Stimulated activated naive B cell treated with anti-CD40 and anti-IgM and Interleukin-4, amounts not matched to agents 10 μg/mL and 1 μg/mL and 100 μg/mL, for 72 hours (primary cell): ENCODE results near the gene FRMPD4.

ENCODE experiments used
- ATAC-seq, 2 donors: fragments of 150-1000 bp; cut with Tn5 transposase; replicated peaks; 2 replicates each; pipeline ENCODE4 v1.10.0; 2021; ENCODE audit warnings: moderate library complexity in 1 of 2
- DNase-seq: peaks from one replicate; pipeline ENCODE4 v3.0.0; 2021
- H3K27ac Mint-ChIP-seq: one replicate; pipeline ENCODE4 v1.8.0; 2022; ENCODE audit warnings: mild to moderate bottlenecking, mixed read lengths
- H3K27me3 Mint-ChIP-seq, 2 donors: one replicate each; pipeline ENCODE4 v1.8.0; 2022; ENCODE audit warnings: mixed read lengths in 2 of 2
- H3K36me3 Mint-ChIP-seq, 2 donors: one replicate each; pipeline ENCODE4 v1.8.0; 2022; ENCODE audit warnings: mixed read lengths in 2 of 2, mild to moderate bottlenecking in 1 of 2
- H3K4me1 Mint-ChIP-seq, 2 donors: one replicate each; pipeline ENCODE4 v1.8.0; 2022; ENCODE audit warnings: mixed read lengths in 2 of 2, mild to moderate bottlenecking in 1 of 2
- H3K4me3 Mint-ChIP-seq, 2 donors: one replicate each; pipeline ENCODE4 v1.8.0; 2022; ENCODE audit warnings: mild to moderate bottlenecking in 2 of 2, mixed read lengths in 2 of 2, moderate library complexity in 1 of 2
- H3K9me3 Mint-ChIP-seq, 2 donors: one replicate each; pipeline ENCODE4 v1.8.0; 2022; ENCODE audit warnings: mixed read lengths in 2 of 2, mild to moderate bottlenecking in 1 of 2

The FRMPD4 gene

DNA sequence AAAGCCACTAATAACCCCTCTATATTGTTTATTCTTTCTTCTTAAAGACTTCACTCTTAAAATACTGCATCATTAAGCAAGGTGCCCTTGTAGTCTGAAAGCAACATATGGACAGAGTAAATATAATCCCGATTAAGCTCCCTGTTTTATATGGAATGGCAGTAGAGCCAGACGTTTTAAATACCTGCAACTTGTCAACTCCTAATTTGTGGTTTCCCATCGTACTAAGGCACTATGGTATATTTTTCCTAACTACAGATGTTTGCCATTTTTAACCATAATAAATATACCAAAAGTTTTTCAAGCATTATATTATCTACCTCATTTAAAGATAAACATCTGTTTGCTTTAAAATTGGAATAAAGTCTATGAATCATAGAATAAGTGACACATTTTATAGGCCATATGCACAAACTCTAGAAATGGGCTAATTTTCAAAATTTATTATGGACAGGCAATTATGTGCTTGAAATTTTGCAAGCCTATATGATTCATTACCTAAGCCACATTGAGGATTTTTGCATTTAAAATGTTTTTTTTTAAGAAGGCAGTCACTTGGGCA is 194.6 kb downstream of the FRMPD4 start:
- Mint-ChIP-seq H3K36me3 (no peaks in the 10 kb centered on the region), H3K9me3 (no peaks in the 10 kb centered on the region), H3K4me3 (no peak overlapping the region), H3K27me3 (peaks cover 0 to 4% of the 10 kb centered on the region in 2 donors), H3K4me1 (no peaks in the 10 kb centered on the region), H3K27ac (no peak overlapping the region)
- ATAC-seq (no peak), DNase-seq (no peak)

DNA sequence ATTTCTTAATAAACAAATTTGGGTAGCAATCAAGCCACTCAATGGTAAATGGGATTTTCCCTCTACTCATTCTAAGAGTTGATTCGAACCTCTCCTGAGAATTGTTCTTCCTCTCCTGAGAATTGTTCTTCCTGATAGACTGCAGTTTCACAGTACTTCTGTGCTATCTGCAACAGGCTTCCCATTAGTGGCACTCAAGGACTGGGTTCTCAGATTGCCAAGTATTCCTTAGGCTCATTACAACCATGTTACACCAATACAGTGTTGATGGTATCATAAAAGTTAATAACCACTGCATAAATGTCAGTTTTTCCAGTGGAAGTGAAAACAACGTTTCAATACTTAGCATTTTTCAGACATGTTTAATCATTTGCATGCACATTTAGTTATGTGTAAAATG is 201.6 kb downstream of the FRMPD4 start:
- peaks cover 0 to 3% of the 10 kb centered on the region in 2 donors for H3K9me3 Mint-ChIP-seq
- ATAC-seq (peak; percentile 36 to 73), DNase-seq (no peak)
- no peak overlapping the region for H3K4me3 Mint-ChIP-seq
- peaks cover 7 to 21% of the 10 kb centered on the region in 2 donors for H3K27me3 Mint-ChIP-seq
- no peak overlapping the region for H3K27ac Mint-ChIP-seq
- H3K4me1 Mint-ChIP-seq = no peaks in the 10 kb centered on the region
- no peaks in the 10 kb centered on the region for H3K36me3 Mint-ChIP-seq

DNA sequence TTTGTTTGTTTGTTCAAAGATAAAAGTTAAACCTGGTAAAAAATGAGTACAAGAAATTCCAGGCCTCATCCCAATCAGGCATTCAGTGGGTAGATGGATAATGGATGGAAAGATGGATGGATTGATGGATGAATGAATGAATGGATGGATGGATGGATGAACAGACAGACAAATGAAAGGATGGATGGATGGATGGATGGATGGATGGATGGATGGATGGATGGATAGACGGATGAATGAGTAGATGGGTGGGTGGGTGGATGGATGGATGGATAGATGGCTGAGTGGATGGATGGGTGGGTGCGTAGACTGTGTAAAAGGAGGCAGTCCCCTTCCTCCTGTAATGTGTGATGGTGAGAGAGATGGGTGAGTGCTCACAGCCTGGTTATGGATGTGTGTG is 206.7 kb downstream of the FRMPD4 start:
- ATAC-seq (no peak), DNase-seq (no peak)
- H3K36me3 Mint-ChIP-seq = no peaks in the 10 kb centered on the region
- no peak overlapping the region for H3K4me3 Mint-ChIP-seq
- H3K27ac Mint-ChIP-seq = no peak overlapping the region
- no peaks in the 10 kb centered on the region for H3K4me1 Mint-ChIP-seq
- H3K27me3 Mint-ChIP-seq = peaks cover 12 to 31% of the 10 kb centered on the region in 2 donors
- peaks cover 0 to 5% of the 10 kb centered on the region in 2 donors for H3K9me3 Mint-ChIP-seq

DNA sequence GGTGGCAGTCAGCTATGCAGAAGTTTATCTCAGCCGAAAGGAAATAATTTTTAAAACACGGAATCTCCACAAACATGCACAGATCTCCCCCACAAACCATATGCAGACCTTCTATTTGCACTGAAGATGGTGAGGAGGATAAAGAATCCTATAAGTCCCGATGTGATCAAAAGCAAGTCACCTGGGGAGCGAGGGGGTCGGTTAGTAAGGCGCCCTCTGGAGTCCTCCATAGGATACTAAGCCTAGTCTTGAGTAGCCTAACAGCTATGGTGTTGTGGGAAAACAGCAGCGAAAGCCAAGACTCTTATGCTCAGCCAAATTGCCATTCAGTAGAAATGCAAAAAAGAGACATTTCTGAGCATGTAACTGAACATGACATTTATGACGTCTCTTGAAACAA is 210.9 kb downstream of the FRMPD4 start:
- Mint-ChIP-seq H3K27me3 (peaks cover 5 to 29% of the 10 kb centered on the region in 2 donors), H3K9me3 (peaks cover 0 to 5% of the 10 kb centered on the region in 2 donors)

DNA sequence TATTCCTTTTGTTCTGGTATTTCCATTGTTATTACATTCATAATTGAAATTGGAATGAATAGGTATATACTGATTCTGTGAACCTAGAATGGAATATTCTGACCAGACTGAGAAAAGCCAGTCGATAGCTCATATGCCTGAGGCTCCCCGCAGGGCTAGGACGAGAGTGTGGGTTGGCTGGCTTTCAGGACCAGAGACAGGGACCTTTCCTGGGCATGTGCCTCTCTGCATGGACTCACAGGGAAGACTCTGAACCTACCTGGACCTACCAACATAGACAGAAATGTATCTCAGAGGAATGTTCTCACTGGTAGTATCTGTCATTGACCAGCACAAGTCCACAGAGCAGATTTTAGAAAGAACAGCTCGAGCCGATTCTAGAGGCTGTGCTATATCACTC is 214.6 kb downstream of the FRMPD4 start:
- H3K36me3 Mint-ChIP-seq = no peaks in the 10 kb centered on the region
- peaks cover 5 to 23% of the 10 kb centered on the region in 2 donors for H3K27me3 Mint-ChIP-seq
- no peak overlapping the region for H3K4me3 Mint-ChIP-seq
- H3K4me1 Mint-ChIP-seq = no peaks in the 10 kb centered on the region
- ATAC-seq (no peak), DNase-seq (no peak)
- no peak overlapping the region for H3K27ac Mint-ChIP-seq
- H3K9me3 Mint-ChIP-seq = no peaks in the 10 kb centered on the region

More for the DNA sequence above, 210.9 kb downstream of the FRMPD4 start:
- no peaks in the 10 kb centered on the region for H3K4me1 Mint-ChIP-seq
- H3K27ac Mint-ChIP-seq = no peak overlapping the region
- H3K4me3 Mint-ChIP-seq = no peak overlapping the region
- H3K36me3 Mint-ChIP-seq = no peaks in the 10 kb centered on the region
- no peak for DNase-seq
- ATAC-seq = no peak

DNA sequence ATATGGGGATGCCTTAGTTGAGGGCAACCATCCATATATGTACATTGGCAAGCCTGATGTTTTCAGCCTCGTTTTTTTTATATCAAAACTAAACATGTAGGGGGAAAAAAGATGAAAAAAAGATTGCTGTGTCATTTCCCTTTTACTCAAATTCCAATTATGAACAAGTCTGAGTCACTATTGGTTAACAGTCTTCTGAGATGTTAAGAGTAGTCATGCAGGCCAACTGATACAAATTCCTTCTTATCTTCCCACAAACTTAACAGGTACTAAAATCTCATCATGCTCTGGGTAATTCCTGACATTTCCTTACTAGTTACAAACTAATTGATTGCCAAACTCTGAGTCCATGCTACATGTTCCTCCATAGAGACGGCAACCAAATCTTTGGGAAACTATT is 222.1 kb downstream of the FRMPD4 start:
- DNase-seq (no peak), ATAC-seq (no peak)
- peaks cover 0 to 4% of the 10 kb centered on the region in 2 donors for H3K9me3 Mint-ChIP-seq
- H3K27ac Mint-ChIP-seq = no peak overlapping the region
- H3K4me1 Mint-ChIP-seq = no peaks in the 10 kb centered on the region
- H3K27me3 Mint-ChIP-seq = peaks cover 0 to 12% of the 10 kb centered on the region in 2 donors
- H3K36me3 Mint-ChIP-seq = no peaks in the 10 kb centered on the region
- no peak overlapping the region for H3K4me3 Mint-ChIP-seq

DNA sequence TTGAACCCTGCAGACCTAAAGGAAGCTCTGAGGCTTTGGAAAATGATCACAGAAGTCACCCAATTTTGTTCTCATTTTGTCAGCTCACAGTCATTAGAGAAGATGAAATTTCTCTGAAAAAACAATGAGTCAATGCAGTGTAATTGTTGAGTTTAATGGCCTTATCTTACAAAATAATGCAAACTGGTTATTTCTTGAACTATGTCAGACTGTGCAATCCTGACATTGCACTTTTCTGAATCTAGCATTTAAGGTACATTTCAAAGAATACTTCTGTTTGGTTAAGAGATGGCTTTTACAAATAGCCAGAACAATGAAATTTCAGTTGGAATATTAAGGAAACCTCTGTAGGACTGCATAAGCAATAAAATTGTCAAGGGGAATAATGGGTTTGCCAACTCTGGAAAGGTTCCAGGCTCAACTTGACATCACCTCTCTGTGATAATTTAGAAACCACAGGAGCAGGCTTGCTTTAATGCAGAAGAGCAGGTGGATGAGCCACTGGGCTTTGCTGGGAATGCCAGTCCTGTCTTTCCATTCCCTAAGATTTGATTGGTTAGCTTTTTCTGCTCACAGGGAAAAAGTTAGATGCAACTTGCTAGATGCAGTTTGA is 222.8 kb downstream of the FRMPD4 start:
- ATAC-seq (no peak), DNase-seq (no peak)
- no peaks in the 10 kb centered on the region for H3K36me3 Mint-ChIP-seq
- H3K4me1 Mint-ChIP-seq = no peaks in the 10 kb centered on the region
- H3K27ac Mint-ChIP-seq = no peak overlapping the region
- H3K9me3 Mint-ChIP-seq = peaks cover 0 to 4% of the 10 kb centered on the region in 2 donors
- H3K4me3 Mint-ChIP-seq = no peak overlapping the region
- peaks cover 0 to 12% of the 10 kb centered on the region in 2 donors for H3K27me3 Mint-ChIP-seq

DNA sequence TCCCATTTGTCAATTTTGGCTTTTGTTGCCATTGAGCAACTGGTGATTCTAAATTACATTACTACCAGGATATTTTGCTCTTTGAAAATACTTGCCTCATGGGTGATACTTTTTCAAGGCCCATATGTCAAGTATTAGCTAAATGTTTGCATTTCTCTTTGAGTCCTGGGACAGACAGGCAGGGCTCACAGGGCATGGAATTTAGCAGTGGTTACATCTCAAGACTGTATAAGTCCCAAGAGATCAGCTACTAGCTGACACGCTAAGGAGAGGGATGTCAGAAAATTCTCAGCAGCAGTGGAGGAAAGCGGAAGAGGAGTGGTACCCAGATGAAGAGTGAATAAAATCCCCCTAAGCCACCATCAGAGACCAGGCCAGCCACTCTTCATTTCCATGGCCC is 224.9 kb downstream of the FRMPD4 start:
- no peak for DNase-seq
- H3K9me3 Mint-ChIP-seq = peaks cover 0 to 4% of the 10 kb centered on the region in 2 donors
- H3K4me3 Mint-ChIP-seq = no peak overlapping the region
- no peaks in the 10 kb centered on the region for H3K4me1 Mint-ChIP-seq
- peaks cover 0 to 14% of the 10 kb centered on the region in 2 donors for H3K27me3 Mint-ChIP-seq
- H3K36me3 Mint-ChIP-seq = no peaks in the 10 kb centered on the region
- no peak for ATAC-seq
- no peak overlapping the region for H3K27ac Mint-ChIP-seq

DNA sequence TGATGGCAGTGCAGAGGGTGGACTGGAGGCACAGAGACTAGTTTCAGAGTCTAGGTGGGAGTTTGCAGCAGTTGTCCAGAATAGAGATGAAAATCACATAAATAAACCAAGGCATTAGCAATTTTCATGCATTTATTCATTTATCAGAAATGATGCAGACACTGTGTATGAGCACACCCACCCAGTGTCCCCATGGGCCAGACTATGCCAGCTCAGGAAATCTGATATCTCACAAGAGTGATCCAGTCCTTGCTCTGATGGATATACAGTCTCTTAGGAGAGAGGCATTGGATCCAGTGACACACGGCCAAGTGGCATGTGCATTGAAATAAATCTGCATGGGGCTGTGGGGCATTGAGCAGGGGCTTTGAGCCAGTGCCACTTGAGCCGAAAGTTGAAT is 228.2 kb downstream of the FRMPD4 start:
- H3K36me3 Mint-ChIP-seq = no peaks in the 10 kb centered on the region
- H3K27me3 Mint-ChIP-seq = peaks cover 0 to 14% of the 10 kb centered on the region in 2 donors
- H3K9me3 Mint-ChIP-seq = no peaks in the 10 kb centered on the region
- no peak overlapping the region for H3K27ac Mint-ChIP-seq
- no peak overlapping the region for H3K4me3 Mint-ChIP-seq
- H3K4me1 Mint-ChIP-seq = no peaks in the 10 kb centered on the region
- DNase-seq (no peak), ATAC-seq (no peak)

DNA sequence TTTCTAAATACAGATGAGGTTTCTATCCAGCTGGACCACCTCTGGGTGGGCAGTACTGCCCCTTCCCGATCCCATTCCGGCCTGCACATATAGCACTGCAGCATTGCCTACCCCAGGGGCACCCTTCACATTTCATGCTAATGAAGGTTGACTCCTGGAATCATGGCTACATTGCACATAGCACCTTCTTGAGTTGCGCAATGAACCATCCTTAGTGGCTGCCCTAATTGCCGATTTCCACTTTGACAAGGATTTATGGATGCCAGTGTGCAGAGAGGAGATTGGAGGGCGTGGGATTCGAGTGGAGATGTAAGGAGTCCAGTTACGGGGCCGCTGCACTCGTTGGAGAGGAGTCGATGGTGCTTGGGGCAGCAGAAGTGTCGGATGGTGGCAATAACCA is 229.0 kb downstream of the FRMPD4 start:
- peaks cover 0 to 14% of the 10 kb centered on the region in 2 donors for H3K27me3 Mint-ChIP-seq
- no peaks in the 10 kb centered on the region for H3K9me3 Mint-ChIP-seq
- H3K36me3 Mint-ChIP-seq = no peaks in the 10 kb centered on the region
- no peak overlapping the region for H3K27ac Mint-ChIP-seq
- no peak overlapping the region for H3K4me3 Mint-ChIP-seq
- no peaks in the 10 kb centered on the region for H3K4me1 Mint-ChIP-seq
- no peak for ATAC-seq
- no peak for DNase-seq

DNA sequence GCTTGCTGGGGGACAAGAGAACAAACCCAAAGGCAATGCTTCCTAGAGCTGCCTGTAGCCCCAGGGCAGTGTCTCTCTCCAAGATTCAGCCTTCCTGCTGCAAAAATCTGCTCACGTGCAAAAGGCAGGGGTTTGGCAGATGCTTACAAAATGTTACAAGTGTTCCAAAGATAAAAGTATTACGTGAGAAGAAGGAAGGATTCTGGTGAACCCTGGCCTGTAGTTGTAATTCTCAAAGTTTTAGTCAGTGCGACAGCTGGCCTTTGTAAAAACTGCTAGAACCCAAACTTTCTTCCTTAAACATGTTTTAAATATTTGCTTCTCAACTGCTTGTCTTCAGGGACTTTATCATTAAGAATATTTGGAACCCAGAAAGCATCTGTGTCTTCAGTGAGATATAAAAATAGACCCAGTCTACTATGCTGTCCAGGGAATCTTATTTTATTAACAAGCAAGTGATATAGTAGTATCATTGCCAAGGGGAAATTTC is 232.3 kb downstream of the FRMPD4 start:
- H3K4me1 Mint-ChIP-seq = no peaks in the 10 kb centered on the region
- no peaks in the 10 kb centered on the region for H3K9me3 Mint-ChIP-seq
- H3K27me3 Mint-ChIP-seq = peaks cover 0 to 12% of the 10 kb centered on the region in 2 donors
- no peak for ATAC-seq
- DNase-seq = no peak
- H3K27ac Mint-ChIP-seq = no peak overlapping the region
- no peaks in the 10 kb centered on the region for H3K36me3 Mint-ChIP-seq
- H3K4me3 Mint-ChIP-seq = no peak overlapping the region

DNA sequence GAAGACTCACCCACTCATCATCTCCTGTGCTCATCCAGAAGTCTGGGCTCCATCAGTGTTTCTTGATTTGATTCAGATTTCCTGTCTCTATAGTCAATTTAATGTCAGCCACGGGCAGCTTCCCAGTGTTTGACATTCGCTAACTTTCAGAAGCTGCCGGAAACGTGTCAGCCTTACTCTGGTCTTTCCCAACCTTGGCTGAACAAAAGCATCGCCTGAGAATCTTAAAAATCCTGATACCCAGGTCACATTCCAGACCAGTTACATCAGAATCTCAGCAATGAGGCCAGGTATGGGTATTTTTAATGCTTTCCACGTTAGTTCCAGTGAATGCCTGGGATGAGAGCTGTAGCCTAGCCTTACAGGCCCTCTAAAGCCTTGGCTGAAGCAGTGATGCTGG is 233.8 kb downstream of the FRMPD4 start:
- Mint-ChIP-seq H3K4me3 (no peak overlapping the region), H3K36me3 (no peaks in the 10 kb centered on the region), H3K27me3 (peaks cover 0 to 5% of the 10 kb centered on the region in 2 donors), H3K9me3 (no peaks in the 10 kb centered on the region), H3K4me1 (no peaks in the 10 kb centered on the region), H3K27ac (no peak overlapping the region)
- ATAC-seq = no peak
- no peak for DNase-seq

DNA sequence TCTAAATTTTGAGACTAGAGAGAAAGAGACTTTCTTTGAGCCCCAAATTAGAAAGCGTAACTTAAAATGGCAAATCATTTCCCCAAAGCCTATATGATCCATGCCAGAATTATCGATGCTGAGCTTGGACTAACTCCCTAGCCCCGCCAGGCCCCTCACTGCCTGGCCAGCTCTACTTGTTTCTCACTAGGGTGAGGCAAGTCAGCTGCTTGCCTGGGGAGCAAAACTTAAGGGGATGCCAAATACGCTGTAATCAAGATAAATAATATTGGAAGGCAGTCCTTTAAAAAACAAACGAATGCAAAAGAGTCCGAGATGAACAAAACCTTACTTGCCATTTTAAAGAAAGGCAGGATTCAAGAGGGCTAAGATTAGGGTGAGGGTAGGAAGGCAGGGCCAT is 236.0 kb downstream of the FRMPD4 start:
- Mint-ChIP-seq H3K27me3 (peaks cover 9 to 15% of the 10 kb centered on the region in 2 donors), H3K36me3 (no peaks in the 10 kb centered on the region), H3K4me3 (no peak overlapping the region), H3K9me3 (no peaks in the 10 kb centered on the region), H3K4me1 (no peaks in the 10 kb centered on the region), H3K27ac (no peak overlapping the region)
- no peak for ATAC-seq
- no peak for DNase-seq

DNA sequence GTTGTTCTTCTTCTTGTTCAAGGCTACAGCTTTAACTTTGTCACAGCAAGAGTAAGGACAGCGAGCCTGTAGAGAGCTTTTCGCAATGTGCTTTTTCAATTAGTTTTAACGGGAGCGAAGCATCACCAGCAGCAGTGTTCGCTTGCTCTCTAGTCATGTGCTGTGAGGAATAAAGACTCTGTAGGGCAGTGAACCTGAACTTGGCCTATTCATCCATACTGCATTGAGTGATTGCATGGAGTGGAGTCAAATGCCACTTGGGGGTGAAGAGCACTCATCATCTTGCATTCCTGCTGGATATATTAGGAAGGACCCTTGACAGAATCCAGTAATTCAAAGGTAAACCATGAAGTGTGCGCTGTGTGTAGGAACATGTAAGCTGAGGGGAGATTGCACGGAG is 240.0 kb downstream of the FRMPD4 start:
- Mint-ChIP-seq H3K9me3 (no peaks in the 10 kb centered on the region), H3K4me3 (no peak overlapping the region), H3K27ac (no peak overlapping the region), H3K36me3 (no peaks in the 10 kb centered on the region), H3K27me3 (peaks cover 9 to 15% of the 10 kb centered on the region in 2 donors), H3K4me1 (no peaks in the 10 kb centered on the region)
- no peak for ATAC-seq
- DNase-seq = no peak

DNA sequence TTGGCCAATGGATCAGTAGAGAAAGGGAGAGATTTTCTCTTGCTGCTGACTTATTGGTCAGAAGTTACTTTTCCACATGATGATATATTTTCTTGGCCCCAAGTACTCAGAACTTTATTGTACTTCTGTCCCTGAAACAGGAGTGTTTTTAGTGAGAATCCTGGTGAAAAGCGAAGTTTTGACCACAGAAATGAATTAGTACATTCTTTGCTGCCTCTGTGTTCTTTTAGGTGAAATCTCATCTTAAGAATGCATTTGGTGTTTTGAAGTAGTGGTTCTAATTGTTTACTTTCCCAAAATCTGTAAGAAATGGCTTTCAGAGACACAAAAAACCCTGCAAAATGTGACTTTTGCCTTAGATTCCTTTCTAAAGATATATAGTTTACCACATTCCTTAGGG is 240.4 kb downstream of the FRMPD4 start:
- no peak for DNase-seq
- no peak for ATAC-seq
- no peaks in the 10 kb centered on the region for H3K36me3 Mint-ChIP-seq
- H3K4me3 Mint-ChIP-seq = no peak overlapping the region
- no peaks in the 10 kb centered on the region for H3K4me1 Mint-ChIP-seq
- H3K9me3 Mint-ChIP-seq = no peaks in the 10 kb centered on the region
- H3K27ac Mint-ChIP-seq = no peak overlapping the region
- peaks cover 9 to 17% of the 10 kb centered on the region in 2 donors for H3K27me3 Mint-ChIP-seq
